GM18951 (cell line): ENCODE measurements around the gene TSC22D3.
"Not testable (repeated sequence)": the region's sequence is repeated elsewhere in the genome, so short reads cannot be mapped to it uniquely, and the experiment has no call there.

Source experiments
- POLR2A ChIP-seq: IDR thresholded peaks from 4 replicates; pipeline ENCODE4 v1.6.1; 2011; ENCODE audit warnings: mild to moderate bottlenecking; ENCODE audit not compliant: insufficient read length, insufficient read depth; ENCODE audit errors: extremely low read depth
- in situ Hi-C: fragments of 300-500 bp; cut with MboI; formaldehyde crosslinking; loops from one replicate; pipeline ENCODE4 v1.12.0; 2022; ENCODE audit warnings: low sequenced_read_pairs, mixed read lengths, inconsistent platforms; ENCODE audit not compliant: unreplicated experiment

The TSC22D3 gene

DNA sequence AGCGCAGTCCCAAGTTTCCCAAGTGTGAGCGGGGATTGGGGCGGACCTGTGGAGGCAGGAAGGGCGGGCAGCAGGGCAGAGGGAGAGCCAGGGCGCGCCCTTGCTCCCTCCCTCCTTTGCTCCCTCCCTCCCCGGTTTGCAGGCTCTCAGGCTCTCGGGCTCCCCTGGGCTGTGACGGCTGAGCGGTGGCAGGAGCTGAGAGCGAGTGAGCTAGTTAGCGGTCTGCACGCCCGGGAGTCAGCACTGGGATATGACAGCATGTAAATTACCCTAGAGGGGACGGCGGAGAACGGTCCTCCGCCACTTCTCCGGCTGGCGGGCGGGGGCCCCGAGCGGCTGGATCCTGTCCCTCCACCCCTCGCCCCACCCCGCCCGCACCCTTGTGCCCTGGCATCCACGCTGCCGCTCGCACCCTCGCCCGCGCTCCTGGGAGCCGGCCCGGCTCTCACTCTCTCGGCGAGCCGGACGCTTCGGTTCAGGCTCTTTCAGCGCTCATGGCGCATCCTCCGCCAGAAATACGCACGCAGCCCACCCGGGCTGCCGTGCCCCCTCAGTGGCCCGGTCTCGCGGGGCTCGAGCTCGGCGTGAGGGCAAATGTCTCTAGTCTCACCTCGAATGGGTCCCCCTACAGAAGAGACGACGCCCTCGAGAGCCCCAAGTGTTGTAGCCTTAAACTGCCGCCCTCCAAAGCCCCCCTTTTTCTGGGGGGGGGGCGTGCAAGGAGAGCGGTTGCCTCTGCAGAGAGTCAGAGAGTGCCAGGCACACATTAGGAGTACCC, at the start of gene TSC22D3:
TSS of gene TSC22D3 (minus strand) at position 54 of the 778 bp plus-strand sequence. CDS start 368 bp downstream, outside the sequence.
- TF ChIP-seq POLR2A: peak; percentile 32
- in situ Hi-C loops: loop anchor here (5.0 kb wide), 1 partner anchor 114 kb away; no protein-coding TSS in a partner anchor

DNA sequence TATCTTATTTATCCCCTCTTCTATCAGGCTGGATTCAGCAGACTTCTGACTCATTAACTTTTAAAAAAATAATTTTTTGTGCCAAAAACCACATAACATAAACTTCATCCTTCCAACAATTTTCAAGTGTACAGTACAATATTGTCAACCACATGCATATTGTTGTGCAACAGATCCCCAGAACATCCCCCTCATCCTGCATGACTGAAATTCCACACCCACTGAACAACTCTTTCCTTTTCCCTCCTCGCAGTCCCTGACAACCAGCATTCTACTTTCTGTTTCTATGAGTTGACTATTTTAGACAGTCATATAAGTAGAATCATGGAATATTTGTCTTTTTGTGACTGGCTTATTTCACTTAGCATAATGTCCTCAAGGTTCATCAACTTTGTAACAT, 47.9 kb upstream of the TSC22D3 start:
- no peak for TF ChIP-seq POLR2A
- in situ Hi-C loops: no loop called here

DNA sequence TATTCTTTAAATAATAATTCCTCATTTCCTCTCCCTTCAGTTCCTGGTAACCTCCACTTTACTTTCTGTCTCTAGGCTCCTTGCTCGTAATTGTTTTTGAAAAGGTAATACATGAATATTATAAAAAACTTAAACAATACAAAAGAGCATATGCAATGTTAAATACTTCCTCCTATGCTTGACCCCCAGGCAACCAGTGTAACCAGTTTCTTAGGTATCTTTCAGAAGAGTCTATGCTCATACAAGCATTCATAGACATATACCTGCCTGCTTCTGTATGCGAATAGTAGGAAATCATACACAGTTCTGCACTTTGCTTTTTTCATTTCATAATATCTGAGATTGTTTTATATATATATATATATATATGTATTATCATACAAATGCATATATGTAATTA, 47.5 kb upstream of the TSC22D3 start:
- no peak for TF ChIP-seq POLR2A
- in situ Hi-C loops: no loop called here

DNA sequence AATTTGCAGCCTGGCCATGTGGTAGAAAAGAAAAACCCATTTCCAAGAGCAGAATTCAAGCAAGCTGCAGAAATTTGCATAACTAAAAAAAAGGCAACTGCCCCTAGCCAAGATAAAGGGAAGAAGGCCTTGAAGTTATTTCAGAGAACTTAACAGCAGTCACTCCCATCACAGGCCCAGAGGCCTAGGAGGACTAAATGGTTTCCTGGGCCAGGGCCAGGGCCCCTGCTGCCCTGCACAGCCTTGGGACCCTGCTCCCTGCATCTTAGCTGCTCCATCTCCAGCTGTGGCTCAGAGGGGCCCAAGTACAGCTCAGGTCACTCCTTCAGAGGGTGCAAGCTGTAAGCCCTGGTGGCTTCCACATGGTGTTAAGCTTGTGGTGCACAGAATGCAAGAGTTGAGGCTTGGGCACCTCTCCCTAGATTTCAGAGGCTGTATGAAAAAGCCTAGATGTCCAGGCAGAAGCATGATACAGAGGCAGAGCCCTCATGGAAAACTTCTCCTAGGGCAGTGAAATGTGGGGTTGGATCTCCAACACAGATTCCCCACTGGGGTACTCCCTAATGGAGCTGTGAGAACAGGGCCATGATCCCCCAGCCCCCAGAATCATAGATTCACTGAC, 43.4 kb upstream of the TSC22D3 start:
- no peak for TF ChIP-seq POLR2A
- in situ Hi-C loops: no loop called here

DNA sequence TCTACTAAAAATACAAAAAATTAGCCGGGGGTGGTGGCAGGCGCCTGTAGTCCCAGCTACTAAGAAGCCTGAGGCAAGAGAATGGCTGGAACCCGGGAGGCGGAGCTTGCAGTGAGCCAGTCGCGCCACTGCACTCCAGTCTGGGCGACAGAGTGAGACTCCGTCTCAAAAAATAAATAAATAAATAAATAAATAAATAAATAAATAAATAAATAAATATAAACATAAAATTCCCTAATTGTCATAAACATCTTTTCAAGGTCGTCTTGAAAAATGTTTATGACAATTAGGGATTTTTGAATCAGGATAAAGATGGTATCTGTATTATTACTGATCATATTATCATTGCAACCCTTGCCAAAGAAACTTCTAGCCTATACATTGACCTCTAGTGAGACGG, 34.5 kb upstream of the TSC22D3 start:
- in situ Hi-C loops: not testable (repeated sequence)

DNA sequence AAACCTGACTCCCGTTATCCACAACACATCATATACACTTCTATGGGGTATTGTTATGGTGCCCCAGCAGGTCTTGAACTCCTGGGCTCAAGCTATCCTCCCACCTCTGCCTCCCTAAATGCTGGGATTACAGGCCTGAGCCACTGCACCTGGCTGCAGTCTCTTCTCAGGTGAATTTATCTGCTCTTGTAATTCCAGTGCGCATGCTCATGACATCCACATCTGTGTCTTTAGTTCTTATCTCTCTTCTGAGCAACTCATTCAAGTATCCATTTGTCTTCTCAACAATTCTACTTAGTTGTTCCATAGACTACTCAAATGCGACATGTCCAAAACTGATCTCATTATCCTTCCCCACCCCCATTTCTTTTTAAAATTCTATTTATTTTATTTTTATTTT, 29.6 kb upstream of the TSC22D3 start:
- in situ Hi-C loops: no loop called here

DNA sequence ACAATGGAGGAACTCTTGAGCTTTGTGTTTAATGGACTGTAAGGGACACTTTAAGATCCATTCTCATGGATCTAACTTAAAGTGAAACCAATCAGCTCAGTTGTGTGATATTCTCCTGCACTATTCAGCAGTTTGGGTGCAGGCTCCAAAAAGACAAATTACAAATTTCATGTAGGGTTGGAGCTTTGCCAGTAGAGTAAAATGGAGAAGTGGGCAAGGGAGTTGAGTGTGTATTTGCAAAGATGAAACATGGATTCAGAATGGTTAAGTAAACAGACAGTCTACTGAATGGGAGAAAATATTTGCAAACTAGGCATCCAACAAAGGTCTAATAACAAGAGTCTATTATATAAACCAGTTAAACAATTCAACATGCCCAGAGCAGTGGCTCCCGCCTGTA, 28.8 kb upstream of the TSC22D3 start:
- in situ Hi-C loops: no loop called here
- TF ChIP-seq POLR2A: no peak

More for the DNA sequence above, 29.6 kb upstream of the TSC22D3 start:
- TF ChIP-seq POLR2A: no peak

DNA sequence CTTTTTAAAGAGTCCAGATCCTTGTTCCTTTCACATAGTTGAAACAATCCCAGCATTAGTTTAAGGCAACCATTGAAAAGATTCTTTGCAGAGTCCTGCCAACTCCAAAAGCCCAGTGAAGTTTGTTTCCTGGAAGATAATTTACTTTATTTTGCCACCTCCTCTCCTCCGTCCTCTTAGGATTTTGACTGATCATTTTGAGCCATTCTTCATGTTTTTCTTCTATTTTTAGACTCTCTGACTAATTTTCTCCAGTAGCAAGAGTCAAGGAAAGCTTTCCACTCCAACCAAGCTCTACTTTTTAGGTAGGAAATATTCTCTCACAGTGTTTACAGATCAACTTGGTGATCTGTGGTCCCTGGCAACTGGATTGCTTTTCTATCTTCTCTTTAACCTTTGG, 12.2 kb upstream of the TSC22D3 start:
- no peak for TF ChIP-seq POLR2A
- in situ Hi-C loops: no loop called here

DNA sequence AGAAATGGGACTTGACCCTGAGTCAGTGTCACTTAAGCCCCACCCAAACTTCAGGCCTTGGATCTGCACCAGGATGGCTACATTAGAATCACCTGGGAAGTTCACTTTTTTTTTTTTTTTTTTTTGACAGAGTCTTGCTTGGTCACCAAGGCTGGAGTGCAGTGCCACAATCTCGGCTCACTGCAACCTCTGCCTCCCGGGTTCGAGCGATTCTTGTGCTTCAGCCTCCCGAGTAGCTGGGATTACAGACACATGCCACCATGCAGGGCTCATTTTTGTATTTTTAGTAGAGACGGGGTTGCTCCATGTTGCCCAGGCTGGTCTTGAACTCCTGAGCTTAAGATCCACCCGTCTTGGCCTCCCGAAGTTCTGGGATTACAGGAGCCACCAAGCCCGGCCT, 4.9 kb upstream of the TSC22D3 start:
- in situ Hi-C loops: no loop called here
- no peak for TF ChIP-seq POLR2A

DNA sequence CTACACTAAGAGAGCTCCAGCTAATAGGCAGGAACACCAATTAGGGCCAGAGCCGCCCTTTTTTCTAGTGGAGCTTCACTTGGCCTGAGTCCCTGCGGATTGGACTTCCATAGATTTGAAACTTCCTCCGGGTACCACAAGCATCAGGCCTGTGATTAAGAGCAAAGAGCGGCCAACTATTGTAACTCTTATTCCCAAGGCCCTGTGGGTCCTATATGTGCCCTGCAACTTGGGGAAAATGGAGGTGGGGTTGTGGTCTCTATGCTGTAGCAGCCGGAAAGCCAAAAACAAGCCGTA, 1.9 kb upstream of the TSC22D3 start, which contains the start of gene NCBP2L:
TSS of gene NCBP2L (plus strand) at position 198 of the 297 bp plus-strand sequence. CDS start 16,488 bp downstream, outside the sequence.
- no peak for TF ChIP-seq POLR2A

DNA sequence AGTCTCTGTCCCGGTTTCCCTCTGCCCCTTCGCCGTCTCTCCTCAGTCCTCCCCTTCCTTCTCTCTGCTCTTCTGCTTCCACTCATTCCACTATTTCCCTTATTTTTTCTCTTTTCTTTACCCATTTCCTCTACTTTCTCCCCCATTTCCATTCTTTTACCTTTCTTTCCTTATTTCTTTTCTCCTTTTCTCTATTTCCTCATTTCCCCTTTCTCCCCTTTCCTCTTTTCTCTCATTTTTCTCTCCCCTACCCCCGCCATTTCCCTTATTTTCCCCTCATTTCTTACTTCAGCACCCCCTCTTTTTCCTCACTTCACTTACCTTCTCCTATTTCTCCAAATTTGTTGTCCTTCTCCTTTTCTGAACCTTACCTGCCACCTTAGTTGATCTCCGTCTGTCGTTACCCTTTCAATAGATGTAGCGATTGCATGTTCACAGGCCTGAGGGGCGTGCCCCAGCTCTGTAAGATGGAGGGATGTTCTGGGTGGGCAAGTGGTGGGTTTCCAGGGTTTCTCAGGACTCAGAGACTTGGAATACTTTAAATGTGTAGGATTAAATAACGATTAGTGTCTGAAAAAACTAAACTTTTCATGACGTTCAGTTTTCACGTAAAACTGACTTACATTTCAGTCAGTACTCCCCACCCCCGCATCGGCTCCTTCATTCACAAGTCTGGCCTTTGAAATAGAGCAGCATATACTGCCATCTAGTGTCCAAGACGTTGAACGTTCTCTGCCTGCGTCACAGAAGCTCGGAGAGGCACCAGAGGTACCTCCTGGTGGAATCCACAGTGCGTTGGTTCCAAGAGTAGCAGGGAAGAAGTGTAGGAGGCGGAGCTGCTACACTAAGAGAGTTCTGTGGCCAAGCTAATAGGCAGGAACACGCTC, 1.3 kb upstream of the TSC22D3 start:
- in situ Hi-C loops: loop anchor here (5.0 kb wide), 1 partner anchor 115 kb away; no protein-coding TSS in a partner anchor
- no peak for TF ChIP-seq POLR2A

More for the DNA sequence above, 1.9 kb upstream of the TSC22D3 start, which contains the start of gene NCBP2L:
- in situ Hi-C loops: loop anchor here (5.0 kb wide), 1 partner anchor 115 kb away; no protein-coding TSS in a partner anchor

DNA sequence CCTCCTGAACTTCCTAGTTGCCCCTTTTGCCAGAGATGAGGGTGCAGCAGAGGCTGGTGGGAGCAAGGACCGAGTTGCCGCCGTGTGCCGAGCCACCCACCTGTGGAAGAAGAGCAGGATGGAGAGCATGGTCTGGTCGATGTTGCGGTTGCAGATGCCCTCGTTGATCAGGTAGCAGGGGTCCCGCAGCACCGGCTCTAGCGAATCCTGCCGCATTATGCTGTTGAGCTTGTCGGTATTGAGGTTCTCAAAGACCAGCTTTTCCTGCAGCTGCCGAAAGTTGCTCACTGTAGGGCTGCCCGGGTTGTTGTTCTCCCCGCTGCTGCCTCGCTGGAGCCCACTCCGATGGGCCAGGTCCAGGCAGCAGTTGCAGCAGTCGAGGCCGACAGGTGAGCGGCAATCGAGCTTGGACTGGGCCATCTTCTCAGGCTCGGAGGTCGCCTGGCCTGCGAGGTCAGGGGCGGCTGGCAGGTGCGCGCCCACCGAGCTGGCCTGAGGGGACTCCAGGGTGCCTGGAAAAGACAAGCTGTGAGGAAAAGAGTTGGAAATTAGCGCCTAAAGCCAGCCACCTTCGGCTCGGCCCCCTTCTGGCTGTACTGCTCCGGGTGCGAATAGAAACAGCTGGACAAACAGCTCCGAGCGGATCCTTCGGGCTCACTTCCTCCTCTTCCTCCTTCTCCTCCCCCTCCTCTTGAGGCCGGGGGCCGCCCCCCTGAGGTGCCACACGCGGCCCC, 420 bp downstream of the TSC22D3 start:
- no peak for TF ChIP-seq POLR2A

DNA sequence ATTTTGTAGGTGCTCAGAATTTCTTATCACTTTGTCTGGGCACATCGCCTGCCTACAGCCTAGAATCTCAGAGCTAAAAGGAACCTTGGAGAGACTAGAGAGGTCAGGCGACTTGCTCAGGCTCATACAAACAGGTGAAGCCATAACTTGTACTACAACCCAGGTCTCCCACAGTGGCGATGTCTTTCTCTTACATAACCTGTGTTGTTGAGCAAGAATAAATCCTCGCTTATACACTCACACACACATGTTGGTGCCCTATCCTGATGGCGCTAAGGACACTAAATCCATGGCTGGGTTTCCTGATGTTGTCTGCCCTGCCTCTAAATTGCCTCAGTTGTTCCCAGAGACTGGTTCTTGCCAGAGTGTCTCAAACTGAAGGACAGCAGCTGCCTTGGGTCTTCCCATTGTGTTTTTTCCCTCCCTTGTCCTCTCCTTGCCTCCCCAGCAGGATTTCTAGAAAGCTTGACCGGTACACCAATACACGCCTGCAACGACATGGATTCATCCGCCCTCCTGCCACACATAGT, 1.6 kb downstream of the TSC22D3 start:
- in situ Hi-C loops: no loop called here
- no peak for TF ChIP-seq POLR2A

More for the DNA sequence above, 420 bp downstream of the TSC22D3 start:
- in situ Hi-C loops: loop anchor here (5.0 kb wide), 1 partner anchor 113 kb away; no protein-coding TSS in a partner anchor

DNA sequence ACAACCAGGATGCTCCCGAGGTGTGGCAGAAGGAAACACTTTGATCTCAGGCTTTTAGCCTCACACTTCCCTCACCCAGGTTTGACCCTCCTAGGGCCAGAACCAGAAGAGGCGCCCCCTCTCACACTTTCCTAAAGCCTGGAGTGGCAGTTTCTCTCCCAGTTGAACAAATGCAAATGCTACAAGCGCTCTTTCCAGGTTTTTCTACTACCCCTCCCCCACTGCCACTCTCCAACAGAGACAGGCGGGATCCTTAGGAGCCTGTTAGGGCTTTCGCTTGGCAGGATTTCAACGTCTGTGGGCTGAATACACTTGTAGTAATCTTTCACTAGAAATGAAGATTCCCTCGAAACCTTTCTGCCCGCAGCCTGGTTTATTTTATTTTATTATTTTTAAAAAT, 2.4 kb downstream of the TSC22D3 start:
- in situ Hi-C loops: no loop called here
- no peak for TF ChIP-seq POLR2A
